GDM1 (cell line): ENCODE measurements around the gene GRHL1.

Experiments
- DNase-seq: peaks from one replicate; lab custom pipeline; 2025; lab: John Stamatoyannopoulos, UW

The GRHL1 gene

DNA sequence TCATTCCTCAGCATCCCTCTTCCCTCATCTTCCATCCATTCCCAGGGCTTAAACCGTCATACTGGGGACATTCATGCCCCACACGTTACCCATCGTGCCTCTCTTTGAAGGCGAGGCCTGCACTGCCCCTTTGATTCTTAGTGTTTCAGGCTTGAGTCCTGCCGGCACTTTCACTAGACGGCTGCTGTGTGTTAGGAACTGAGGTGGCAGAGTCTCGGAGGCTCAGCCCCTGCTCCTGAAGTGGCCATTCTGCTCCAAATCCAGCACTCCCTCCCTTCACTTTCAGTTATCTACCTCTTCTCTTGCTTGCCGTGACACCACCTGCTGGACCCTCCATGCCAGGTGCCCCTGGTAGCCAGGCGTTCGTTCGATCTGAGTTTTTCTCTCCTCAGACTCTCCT lies 43.0 kb downstream of the GRHL1 start:
- no peak for DNase-seq

DNA sequence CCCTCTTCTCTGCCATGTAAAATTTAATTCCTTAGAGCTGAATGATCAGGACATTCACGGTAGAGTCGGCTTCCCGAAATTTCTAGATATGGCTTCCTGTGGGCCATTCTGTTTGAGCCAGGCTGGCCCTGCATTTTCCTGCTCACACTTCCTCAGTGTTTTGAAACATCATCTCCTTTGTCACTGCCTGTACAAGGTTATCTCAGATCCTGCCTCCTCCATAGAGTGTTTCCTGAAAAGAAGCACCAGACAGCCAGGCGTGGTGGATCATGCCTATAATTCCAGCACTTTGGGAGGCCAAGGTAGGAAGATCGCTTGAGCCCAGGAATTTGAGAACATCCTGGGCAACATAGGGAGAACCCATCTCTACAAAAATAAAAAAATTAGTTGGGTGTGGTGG lies 43.6 kb downstream of the GRHL1 start:
- DNase-seq: no peak

DNA sequence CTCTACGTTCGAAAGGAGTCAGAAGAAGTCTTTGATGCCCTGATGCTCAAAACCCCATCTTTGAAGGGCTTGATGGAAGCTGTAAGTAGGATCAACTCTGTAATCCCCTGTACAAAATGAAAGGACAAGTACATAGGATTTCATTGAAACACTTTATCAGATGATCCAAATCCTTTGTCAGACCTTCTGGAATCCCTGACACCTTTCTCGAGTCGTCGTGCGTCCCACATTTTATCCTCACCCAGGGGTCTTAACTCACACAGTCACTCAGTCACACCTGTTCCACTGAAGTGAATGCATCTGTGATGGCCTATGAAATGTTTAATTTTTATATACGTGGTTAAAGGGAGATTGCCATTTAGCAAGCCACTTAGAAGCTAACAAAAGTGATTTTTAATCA lies 44.8 kb downstream of the GRHL1 start:
- no peak for DNase-seq

DNA sequence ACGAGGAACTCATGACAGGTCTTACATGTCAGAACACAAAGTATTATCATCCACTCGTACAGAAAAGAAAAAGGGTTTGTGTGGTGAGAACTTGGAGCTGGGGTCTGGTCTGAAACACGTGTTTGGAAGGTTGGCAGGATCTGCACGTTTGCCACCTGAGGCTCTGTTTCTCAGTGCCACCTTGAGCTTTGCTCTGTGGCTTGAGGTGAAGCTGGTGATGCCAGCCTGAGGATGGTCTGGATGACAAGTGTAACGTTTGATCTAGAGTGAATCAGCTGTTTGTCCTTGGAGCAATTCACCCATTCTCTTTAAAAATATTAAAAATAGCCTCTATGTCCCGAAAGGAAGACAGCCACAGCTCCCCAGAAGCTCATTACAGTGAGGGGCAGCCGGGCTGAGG lies 46.4 kb downstream of the GRHL1 start:
- no peak for DNase-seq

DNA sequence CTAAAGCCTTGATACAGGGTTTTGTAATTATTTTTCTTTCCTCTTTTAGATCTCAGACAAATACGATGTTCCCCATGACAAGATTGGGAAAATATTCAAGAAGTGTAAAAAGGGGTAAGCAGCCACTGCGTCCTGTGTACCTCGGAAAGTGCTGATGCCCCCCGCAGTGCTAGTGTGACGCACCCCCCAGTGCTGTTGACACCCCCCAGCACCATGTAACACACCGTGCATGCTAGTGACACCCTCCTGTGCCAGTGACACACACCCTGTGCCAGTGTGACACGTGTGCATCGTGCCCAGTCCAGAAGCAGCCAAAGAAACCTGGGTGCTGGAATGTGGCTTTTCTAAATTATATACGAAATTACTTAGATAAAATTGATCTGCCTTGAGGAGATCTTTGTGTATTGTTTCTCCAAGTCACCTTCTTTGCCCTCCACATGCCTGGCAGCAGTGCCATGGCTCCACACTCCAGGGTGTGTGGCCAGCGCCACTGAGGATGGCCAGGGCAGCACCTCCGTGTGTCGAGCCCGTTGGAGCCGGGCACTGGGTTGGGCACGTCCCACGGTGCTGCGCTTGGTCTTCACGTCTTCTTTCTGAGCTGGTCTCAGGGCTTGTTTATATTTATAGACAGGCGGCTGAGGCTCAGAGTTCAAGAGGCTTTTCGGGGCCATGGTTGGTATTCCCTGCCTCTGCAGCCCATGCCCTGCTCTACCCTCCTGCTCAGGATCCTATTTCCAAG lies 47.6 kb downstream of the GRHL1 start:
- DNase-seq: no peak

DNA sequence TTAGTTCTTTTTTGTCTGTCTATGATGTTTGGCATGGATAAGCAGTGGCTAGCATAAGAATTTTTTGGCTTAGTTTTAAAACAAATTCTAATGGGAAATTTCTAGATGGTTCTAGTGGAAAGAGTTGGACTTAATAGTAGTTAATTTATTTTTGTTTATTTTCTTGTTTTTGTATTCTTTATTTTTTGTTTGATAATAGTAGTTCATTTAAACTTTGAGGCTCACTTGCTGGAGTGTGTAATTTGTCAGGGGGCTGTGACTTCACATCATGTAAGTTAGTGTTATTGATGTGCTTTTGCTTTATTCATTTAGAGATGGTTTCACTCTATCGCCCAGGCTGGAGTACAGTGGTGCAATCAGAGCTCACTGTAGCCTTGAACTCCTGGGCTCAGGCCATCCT lies 48.2 kb downstream of the GRHL1 start:
- DNase-seq: no peak

DNA sequence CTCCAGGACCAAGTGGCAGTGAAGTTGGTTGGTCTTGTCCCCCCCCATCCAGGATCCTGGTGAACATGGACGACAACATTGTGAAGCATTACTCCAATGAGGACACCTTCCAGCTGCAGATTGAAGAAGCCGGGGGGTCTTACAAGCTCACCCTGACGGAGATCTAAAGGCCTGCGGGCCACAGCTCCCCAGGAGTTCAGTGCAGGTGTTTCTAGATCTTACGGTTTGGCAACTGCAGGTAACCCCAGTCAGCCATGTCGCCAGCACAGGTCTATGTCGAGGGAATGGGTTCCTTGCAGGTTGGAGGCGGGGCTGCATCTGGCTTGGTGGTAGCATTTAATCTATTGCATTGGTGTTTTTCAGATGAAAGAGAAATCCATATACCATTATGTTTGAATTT lies 49.0 kb downstream of the GRHL1 start:
- no peak for DNase-seq

DNA sequence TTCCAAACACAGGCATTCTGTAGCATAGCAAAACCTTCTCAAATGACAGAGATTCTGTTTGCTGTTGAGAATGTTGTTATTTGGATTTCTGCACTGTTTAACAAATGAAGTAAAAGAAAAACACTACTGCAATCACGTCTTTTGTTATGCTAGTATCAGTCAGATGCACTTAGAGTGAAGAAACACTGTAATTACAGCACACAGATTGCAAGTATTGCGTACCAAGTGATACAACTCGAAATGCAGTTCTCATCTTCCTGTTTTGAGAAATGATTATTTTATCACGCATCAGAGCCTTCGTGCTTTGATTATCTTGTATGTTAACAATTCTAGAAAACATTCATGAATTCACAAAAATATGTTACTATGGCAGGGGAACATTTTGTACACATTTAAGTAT lies 50.1 kb downstream of the GRHL1 start:
- DNase-seq: no peak

DNA sequence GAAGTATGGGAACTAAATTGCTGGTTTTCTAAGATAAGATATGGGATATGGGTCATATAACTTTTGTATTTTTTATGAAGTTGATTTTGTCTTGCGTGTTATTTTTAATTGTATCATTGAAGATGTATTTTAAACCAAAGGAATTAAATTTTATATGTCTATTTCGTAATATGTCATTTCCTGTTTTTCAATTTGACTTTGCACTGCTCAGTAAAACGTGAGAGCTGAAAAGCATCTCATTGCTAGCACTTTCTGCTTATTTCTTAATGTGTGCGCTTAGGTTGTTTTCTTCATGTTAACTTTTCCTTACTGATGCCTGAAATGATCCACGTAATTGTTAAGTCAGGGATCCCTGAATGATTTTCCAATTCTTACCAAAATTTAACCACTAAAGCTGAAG lies 50.6 kb downstream of the GRHL1 start:
- no peak for DNase-seq

DNA sequence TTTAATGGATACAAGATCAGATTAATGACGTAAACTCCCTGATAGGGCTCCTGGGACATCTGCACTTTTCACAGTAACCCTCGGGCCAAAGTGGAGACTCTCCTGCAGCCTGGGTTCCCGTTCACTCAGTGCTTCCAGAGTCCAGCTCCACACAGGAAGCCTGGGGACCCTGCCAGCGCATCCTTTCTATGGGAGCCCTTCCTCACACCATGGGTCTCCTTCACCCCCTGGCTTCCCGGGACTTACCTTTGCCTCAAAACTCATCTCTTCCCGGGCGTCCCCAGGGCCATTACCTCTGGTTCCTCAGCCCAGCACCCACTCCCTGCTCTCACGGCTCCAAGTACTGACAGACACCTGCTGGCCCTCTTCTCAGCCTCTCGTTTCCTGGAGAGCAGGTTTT lies 51.2 kb downstream of the GRHL1 start:
- DNase-seq: no peak

DNA sequence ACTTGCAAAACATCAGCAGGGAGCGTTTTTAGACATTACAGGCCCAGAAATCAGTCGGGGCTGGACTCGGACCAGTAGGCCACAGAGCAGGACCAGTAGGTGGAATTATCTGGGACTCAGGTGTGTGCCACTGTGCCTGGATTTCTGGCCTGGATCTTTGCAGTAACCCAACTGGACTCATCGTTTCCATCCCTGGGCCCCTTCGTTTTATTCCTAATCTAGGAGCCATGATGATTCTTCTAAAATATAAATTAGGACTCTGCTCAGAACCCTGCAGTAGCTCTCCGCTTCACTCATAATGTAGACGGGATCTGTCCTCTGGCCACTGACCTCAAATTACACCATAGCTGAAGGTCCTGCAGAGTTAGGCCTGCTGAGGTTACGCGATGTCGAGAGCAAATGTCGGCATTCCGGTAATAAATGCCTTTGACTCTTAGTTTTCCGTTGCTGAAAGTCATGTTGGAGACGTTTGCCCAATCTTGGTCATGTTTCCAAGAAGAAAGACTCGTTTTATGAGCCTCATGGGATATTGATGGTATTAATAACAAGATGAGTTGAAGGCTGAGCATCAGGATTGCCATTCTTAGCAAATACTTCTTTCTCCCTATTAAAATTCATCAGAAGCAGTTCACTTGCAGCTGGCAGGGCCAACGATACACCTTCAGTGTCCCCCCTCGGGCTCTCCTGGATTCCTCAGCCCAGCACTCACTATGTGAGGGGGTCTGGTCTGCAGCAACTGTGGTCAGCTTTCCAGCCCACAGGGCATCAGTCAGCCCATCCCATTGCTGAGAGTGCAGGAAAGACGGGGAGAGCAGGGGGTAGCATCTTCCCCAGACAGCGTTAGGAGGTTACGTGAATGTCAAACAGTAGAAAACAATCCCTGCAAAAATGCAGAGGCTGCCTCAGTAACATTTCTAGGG lies 52.0 kb downstream of the GRHL1 start:
- no peak for DNase-seq

DNA sequence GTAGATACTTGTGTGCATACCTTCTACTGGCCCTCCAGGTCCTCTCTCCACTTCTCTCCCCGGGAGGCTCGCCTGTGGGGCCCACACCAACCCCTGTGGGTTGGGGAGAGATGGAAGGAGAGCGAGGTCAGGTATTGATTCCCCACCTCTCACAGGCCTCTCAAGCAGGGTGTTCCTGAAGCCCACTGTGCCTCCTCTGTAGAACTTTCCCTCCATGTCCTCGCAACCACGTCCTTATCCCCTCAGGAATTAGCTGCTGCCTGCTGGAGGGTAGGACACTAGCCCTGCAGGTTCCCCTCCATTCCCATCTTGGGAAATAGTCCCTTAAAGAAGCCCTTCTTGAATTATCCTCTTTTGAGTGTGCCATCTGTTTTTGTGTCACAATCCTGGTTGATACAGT lies 52.9 kb downstream of the GRHL1 start:
- DNase-seq: no peak

DNA sequence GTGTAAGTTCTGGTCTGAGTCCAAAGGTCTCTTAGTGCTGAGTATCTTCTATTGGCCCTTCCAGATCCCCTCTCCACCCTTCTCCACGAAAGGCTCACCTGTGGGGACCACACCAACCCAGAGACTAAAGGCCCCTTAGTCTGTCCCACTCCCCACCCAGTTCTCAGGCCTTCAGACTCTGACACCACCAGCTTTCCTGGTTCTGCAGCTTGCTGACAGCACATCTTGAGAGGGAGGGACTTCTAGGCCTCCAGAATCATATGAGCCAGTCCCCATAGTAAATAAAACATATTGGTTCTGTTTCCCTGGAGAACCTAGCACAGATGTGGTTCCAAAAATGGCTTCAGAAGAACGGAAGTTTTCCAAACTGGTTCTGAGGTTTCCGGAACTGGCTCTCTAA lies 53.3 kb downstream of the GRHL1 start:
- DNase-seq: no peak

DNA sequence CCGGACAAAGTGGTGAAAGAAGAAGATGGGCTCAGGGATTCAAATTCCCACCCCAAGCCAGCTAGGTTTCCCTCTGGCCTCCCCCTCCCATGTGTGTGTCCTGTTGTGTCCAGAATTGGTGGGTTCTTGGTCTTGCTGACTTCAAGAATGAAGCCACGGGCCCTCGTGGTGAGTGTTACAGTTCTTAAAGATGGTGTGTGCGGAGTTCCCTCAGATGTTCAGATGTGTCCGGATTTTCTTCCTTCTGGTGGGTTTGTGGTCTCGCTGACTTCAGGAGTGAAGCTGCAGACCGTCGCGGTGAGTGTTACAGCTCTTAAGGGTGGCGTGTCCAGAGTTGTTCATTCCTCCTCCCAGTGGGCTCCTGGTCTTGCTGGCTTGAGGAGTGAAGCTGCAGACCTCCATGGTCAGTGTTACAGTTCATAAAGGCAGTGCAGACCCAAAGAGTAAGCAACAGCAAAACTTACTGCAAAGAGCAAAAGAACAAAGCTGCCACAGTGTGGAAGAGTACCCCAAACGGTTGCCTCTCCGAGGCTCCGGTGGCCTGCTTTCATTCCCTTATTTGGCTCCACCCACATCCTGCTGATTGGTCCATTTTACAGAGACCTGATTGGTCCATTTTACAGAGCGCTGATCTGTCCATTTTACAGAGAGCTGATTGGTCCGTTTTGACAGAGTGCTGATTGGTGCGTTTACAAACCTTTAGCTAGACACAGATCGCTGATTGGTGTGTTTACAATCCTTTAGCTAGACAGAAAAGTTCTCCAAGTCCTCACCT lies 54.2 kb downstream of the GRHL1 start:
- no peak for DNase-seq

DNA sequence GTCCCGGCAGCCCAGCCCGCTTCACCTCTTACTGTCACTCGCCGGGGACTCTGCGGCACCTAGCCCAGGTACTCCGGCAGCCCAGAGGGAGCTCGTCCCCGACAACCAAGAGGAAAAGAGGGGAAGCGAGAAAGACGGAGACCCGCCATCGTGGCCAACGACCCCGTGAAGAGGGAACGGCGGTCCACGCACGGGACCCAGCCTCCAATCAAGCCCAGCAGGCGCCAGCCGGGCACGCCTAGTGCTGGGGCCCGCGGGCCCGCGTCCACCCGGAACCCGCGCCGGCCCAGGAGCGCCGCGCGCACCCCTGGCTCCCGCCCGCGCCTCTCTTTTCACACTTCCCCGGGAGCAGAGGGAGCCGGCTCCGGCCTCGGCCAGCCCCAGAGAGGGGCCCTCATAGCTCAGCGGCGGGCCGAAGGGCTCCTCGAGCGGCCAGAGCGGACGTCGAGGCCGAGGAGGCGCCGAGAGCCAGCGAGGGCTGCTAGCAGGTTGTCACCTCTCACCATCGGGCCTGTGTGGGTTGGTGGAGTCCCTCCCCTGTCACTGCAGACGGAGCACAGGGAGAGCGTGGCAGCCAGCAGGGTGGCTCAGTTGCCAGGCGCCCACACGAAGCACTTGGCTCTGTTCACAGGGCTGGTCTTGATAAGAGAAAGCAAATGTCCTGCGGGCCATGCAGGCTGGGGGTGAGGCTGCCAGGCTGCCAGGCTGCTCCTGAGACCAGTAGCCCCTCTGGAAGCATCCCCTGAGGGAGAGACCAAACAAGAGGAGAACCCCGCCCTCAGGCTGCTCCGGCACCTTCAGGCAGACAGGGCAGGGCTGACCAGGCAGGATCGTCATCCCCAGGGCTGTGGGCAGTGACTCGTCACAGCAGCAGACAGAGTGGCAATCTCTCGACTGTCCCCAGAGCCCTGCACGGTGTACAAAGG lies 55.0 kb downstream of the GRHL1 start:
- DNase-seq: no peak

DNA sequence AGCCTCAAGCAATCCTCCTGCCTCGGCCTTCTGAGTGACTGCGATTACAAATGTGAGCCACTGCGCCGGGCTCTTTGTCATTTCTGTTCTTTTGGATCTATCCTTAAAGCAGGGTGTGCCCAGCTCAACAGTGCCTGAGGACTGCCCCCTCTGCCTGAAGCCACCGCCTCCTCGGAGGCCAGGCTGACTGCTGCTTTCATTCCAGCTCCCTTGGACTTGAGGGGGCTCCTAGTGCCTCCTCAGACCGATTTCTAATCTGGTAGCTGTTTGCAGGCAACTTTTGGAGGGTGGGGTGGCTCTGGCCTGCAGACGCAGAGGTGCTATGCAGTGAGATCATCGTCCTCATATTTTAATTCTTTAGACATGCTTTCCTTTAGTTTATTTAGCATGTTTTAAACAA lies 55.9 kb downstream of the GRHL1 start:
- DNase-seq: no peak

DNA sequence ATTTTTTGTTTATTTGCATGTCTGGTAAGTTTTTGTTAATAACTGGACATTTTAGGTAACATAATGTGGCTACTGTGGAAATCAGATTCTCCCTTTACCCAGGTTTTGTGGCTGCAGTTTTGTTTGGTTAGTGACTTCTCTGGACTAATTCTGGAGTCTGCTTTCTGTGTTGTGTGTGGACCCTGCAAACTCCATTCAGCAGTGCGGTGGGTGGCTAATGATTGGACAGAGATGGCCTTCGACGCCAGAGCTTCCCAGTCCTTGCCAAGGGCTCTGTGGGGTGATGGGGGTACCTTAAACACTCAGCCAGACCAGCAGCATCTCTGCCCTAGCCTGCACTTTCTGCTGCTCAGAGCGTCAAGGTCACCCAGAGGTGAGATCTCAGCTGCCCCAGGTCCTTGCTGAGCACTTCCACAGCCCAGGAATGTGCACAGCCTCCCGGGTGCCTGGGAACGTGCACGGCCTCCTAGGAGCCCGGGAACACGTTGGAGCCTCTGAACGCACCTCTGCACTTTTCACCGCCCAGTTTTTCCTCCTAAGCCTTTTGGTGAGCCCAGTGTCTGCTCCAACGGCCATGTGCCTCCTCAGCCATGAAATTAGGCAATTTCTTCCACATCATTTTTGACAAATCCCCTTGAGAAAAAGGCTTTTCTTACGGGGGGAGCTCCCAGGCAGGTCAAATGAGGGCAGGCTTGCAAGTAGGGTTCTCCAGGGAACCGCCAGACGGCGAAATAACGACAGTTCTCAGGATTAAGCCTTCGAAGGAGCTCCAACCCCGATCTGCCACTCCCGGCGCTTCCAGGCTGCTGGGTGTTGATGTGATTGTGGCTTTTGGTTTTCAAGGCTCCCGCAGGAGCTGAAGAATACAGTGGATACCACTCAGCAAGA lies 56.7 kb downstream of the GRHL1 start:
- no peak for DNase-seq

DNA sequence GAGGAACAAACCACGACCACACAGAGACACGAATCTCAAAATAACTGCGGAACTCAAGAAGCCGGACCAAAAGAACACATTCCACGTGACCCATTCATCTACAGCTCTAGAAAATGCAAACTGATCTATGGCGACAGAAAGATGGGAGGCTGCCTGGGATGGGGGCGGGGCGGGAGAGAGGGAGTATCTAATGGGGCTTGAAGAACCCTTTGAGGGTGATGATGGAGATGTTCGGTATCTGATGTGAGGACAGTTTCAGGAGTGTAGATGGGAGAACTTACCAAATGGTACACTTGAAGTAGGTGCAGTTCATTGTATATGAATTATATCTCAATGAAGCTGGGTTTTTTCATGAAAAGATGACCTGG lies 57.3 kb downstream of the GRHL1 start:
- no peak for DNase-seq

DNA sequence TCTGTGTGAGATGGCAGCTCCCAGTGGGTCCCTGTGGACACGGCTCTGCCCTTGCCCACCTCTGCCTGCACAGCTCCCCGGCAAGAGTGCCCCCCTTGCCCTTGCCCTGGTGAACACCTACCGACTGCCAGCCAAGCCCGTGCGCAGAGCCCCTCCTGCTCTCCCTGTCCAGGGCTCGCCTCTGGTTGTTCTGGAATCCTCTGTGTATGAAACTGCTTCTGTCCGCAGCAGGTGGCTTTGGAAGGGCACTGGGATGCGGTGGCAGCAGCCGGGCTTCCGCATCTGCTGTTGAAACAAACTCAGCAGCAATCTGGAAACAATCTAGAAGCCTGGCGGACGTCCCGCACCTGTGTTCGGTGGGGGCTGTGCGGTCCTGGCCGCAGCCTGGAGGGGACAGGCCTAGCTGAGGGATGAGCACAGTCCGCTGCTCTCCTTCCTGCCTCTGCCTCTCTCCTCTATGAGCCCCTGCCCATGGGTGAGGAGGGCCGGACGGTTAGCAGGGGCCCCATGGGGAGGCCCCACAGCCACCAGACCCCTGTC lies 57.8 kb downstream of the GRHL1 start:
- DNase-seq: no peak
